ENCODE results near the gene PISD.

- no peak for TF ChIP-seq CTCF (conservative IDR thresholded peaks at IDR 0.05; ENCODE audit: low read length)
- no peak for TF ChIP-seq EZH2phosphoT487 (IDR thresholded peaks at IDR 0.05; ENCODE audit: borderline replicate concordance, low read depth, low read length)
Measured at GRCh38 chr22:31680861-31681341, 18.9 kb upstream of the PISD start.
